ENCODE results near the gene STAT5B. TPM values are rescaled to one million over a fixed set of nuclear protein-coding genes. Genes with fewer than 3 reads are reported as not detected.

STAT5B gene
- polyA plus RNA-seq, 1 donor = 40.2 TPM

GRCh38 chr17:42285346-42286050 lies 9.3 kb upstream of the STAT5B start:
- DNase-seq (ENCODE audit: low read depth) = no peak

DNA sequence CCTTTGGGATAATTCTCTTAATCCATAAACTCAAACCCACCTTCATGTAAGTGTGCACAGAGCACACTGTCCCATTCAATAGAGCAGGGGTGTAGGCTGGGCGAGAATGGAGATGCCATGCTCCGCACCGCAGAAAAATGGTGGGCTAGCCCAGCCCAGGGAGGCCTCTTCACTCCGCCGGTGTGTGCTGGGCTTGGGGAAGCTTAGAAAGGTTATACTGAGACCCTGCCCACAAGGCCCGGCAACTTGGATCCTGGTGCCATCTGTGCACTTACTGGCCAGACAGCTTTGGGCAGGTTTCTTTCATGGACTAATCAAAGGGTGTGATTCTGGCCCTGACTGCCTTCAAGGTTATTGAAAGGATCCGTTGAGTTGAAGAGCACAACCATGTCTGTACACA lies 8.4 kb upstream of the STAT5B start:
- no peak for DNase-seq (ENCODE audit: low read depth)

DNA sequence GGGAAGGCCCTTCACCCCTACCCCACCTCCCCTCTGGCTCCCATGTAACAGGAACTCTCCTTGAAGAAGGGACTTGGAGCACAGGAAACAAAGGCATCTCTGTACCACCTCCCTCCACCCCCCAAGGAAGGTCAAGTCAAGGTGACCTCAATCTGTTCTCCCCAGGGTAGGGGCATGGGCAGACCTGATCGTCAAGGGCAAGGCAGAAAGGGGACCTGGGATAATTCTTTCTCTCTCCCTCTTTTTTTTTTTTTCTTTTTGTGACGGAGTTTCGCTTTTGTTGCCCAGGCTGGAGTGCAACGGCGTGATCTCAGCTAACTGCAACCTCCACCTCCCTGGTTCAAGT lies 7.8 kb upstream of the STAT5B start:
- DNase-seq (ENCODE audit: low read depth) = no peak

DNA sequence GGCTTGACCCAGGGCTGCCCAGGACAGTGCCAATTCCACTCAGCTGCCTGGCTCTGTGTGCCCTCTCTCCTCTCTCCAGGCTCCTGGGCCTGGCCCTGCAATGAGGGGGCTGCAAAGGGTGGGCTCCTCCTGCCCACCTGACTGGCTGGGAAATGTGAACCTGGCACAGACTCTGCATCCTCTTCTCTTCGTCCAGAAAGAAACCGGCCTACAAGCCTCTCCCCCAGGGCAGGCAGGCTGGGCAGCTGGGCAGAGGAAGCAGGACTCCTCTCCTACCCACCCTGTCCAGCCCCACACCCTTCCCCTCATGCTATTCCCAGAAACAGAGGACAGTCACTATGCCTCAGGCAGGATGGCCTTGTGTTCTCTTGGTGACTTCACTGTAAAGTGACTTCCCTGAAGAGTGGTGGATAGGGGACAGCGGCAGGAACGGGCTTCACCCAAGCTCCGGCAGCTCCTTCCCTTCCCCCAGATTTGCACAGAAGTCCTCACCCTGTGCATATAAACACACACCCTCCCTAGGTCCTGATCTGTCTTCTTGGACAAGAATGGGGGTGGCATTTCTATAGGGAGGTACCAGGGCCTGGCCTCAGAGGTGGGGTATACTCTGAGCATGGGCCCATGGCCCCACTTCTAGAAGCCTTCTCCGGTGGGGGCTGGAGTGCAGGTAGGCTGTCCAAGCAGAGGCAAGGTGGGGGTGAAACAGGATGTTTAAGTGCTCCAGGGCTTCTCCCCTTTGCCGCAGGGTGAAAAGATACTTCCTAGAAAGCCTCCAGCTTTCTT lies 7.2 kb upstream of the STAT5B start:
- DNase-seq (ENCODE audit: low read depth) = no peak

DNA sequence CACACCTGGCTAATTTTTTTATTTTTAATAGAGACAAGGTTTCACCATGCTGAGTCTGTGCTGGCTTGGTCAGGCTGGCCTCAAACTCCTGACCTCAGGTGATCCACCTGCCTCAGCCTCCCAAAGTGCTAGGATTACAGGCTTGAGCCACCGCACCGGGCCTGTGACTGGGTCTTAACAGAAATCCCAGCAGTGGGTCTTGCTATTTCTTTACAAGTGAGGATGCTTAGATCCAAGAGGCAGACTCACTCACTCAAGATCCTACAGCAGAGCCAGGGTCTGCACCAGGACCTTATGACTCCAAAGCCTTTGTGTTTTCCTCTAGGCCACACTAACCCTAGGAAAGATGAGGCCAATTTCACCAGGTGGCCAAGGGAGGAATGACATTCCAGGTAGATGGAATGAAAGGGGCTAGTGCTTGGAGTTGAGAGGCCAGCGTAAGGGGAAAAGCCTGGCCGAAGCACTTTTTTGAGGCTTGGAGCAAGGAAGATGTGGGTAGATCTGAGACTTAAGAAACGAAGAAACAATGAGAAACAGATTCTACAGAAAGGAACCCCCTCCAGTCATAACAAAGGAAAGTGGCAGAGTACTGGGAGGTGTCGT lies 6.4 kb upstream of the STAT5B start:
- no peak for DNase-seq (ENCODE audit: low read depth)

DNA sequence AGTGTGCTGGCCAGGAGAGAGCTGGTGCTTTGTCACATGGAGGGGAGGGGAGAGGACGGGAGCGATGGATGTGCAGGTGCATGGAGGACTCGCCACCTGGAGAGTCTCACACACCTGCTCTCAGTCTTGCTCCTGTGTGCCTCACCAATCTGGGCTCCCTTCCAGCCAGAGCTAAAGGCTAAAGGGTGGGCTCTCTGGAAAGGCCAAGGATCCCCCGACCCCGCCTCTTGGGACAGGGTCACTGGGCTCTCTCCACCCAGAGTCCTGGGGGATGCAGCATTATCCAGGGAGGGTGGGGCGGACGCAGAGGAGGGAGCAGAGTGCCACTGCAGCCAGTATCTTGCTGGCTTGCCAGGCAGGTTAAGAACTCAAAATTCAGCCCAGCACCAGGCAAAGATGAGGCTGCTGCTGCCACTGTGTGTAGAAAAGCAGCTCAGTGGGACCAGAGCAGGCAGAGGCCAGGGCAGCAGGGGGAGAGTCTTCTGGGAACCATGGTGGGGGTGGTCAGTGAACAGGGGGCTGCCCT lies 5.4 kb upstream of the STAT5B start:
- no peak for DNase-seq (ENCODE audit: low read depth)

DNA sequence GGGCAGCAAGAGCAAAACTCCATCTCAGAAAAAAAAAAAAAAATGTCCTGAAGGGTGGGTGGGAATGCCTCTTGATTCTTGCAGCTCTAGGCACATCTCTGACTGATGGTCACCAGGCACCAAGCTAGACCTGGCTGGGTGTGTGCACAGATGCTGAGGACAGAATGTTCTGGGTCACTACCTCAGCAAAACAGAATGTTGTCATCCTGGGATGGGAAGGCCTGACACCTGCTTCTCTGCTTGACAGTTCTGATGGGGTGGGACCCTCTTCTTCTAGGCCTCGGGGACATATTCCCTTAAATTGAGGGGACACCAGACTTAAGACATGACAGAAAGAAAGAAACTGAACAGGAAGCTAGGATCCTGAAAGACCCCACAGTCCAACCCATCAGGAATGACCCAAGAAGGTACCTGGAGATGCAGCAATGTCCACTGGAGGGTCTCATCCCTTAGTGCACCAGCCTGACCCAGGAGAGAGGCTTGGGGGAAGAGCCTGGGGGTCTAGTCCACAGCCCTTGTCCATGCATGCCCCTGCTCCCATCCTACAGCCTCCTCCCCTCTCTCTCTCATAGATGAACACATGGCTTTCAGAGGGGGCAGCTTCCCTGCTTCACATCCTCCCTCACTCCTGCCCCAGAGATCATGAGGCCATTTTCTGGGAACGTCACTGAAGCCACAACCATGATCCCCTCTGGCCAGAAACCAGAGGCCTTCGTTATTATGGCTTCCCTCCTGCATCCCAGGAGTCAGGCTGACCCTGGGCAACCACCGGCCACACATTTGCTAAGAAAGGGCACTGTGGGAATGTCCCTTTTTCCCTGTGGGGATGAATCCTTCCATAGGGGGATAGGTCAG lies 3.8 kb upstream of the STAT5B start:
- no peak for DNase-seq (ENCODE audit: low read depth)

DNA sequence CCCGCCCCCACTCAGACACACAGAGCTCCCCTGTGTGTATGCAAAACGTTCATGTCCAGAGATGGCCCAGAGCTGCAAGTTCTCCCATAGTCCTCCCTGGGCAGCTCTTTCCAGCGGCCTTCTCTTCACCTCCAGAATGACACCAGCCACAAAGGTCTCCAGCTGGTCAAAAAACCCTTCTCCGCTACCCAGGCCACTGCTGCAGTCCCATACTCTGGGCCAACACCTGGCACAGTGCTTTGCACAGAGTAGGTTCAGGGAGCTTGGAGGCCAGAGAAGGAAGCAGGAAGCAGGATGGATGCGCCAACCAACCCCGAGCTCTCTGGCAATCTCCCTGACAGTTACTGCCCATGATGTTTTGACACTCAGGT lies 1.1 kb upstream of the STAT5B start:
- DNase-seq (ENCODE audit: low read depth) = no peak

DNA sequence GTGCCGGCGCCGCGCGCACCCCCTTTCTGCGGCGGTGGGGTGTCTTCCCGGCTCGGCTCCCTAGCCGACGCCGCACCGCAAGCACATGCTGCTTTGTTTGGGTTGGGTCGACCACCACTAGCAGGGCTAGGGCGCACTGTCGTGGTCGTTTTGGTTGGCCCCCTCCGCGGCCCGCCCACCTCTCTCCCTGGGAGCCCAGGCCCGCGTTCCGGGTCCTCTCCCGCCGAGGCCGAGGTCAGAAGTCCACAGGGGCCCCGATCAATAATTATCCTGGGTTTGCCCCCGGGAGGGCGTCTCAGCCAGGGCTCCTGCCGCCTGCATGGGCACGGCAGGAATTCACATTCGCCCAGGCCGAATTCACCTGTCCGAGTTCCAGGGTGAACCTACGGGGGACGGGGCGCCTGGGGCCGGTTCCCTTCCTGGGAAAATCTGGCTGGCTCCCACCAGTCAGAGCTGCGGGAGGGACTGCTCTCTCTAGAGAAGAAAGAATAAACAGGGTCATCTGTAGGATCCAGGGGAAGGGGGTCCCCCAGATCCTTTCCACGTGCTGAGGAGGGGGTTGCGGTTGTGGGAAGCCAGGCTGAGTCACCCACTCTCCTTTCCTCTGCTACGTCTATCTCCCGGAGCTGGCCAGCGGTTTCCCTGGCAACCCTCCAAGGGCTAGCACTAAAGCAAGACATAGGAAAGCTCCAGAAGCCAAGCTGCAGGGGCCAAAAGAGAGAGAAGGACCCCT lies 584 bp upstream of the STAT5B start:
- DNase-seq (ENCODE audit: low read depth) = no peak

DNA sequence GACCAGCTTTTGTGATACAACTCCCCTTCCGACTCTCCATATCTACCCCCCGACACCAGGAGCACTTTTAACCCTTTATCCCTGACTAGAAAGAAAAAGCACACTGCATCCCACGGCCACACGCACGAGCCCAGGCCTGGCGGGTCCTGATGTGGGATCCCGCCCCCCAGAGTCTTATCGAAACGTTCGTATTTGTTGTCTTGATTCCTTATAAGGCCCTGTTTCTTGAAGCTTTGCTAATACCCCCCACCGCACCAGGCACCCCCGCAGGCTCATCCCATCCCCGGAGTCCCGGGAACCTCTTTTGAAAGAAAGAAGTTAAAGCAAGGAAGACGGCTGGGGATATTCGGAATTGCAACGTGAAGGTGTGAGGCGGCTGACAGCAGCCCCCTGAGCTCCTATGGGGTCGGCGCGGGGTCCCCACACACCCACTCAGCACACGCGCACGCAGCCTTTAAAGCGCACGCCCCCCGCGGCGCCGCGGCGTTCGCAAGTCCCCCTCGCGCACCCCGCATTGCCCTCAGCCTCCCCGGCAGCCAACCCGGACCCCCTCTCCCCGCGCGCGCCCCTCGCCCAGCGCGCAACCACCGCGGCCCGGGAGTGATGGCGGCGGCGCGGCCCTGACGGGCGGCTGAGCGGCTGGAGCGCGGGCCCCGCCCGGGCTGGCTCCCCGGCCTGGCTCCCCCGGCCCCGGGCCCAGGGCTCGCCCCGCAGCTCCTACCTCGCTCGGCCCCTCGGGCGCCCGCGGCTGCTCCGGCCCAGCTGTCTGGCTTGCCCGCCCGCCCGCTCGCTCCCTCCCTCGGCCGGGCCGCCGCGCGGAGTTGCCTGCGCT lies 448 bp downstream of the STAT5B start:
- DNase-seq (ENCODE audit: low read depth) = no peak

- DNase-seq (ENCODE audit: low read depth) = no peak
Measured at GRCh38 chr17:42274812-42275526, 1.2 kb downstream of the STAT5B start.

DNA sequence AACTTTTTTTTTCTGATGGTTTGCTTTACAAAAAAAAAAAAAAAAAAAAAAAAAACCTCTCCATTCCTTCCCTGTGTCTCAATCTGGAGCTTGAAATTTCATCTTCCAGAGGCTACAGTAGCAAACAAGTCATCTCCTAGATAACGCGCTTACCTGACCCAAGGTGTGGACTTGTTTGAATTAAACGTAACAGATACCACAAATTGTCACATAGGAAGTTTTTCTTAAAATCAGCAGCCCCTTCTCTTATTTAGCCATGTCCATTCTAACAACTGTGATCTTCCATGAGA lies 2.0 kb downstream of the STAT5B start:
- no peak for DNase-seq (ENCODE audit: low read depth)

GRCh38 chr17:42273474-42274252 lies 2.5 kb downstream of the STAT5B start:
- no peak for DNase-seq (ENCODE audit: low read depth)

GRCh38 chr17:42272162-42272907 lies 3.9 kb downstream of the STAT5B start:
- no peak for DNase-seq (ENCODE audit: low read depth)

GRCh38 chr17:42271779-42272035 lies 4.5 kb downstream of the STAT5B start:
- no peak for DNase-seq (ENCODE audit: low read depth)

GRCh38 chr17:42271006-42271778 lies 5.0 kb downstream of the STAT5B start:
- no peak for DNase-seq (ENCODE audit: low read depth)

DNA sequence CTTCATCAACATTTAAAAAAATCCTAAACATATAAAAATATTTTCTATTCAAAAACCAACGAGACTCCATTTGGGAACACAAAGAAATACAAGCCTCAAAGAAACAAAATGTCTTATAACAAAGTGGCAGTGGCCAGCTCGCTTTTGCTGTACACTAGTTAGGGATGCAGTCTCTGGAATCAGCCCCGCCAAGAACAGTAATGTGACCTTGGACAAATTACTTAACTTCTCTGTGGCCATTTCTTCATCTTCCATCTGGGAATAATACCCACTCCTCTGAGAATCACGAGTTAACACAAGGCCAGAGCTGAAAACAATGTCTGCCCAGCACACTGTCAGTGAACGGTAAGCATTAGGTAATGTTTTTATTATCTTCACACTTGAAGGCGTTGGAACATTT lies 5.6 kb downstream of the STAT5B start:
- no peak for DNase-seq (ENCODE audit: low read depth)

- no peak for DNase-seq (ENCODE audit: low read depth)
Measured at GRCh38 chr17:42270170-42270535, 6.0 kb downstream of the STAT5B start.
